H1 (cell line): ENCODE results near the gene HMGB4. TPM values are rescaled to one million over a fixed set of nuclear protein-coding genes. Genes with fewer than 3 reads are reported as not detected.

Source experiments
- CTCF ChIA-PET: fragments of 300-600 bp; sonication (Branson Sonifier 250); formaldehyde crosslinking; loops from one replicate; lab custom pipeline; 2021; ENCODE audit not compliant: partially characterized antibody; lab: Charles Lee
- POLR2A ChIA-PET: fragments of 300-600 bp; sonication (Branson Sonifier 250); formaldehyde crosslinking; loops from one replicate; lab custom pipeline; 2021; ENCODE audit warnings: inconsistent platforms; ENCODE audit not compliant: partially characterized antibody; lab: Charles Lee
- DNase-seq, 2 experiments: peaks; one replicate each; pipeline versions ENCODE4 v3.0.0 to v3.0.0-alpha.2; 2010 to 2022; ENCODE audit warnings: low spot score in 2 of 2, low read depth in 1 of 2, mixed read lengths in 1 of 2
- FAIRE-seq: peaks from 2 replicates; lab custom pipeline; 2011; peaks lifted over from hg19 to GRCh38; lab: Jason Lieb, UNC
- H2AFZ ChIP-seq: 2 replicates; pipeline ENCODE4 v1.8.1; 2012; ENCODE audit warnings: low read length, inconsistent platforms
- H2AK5ac ChIP-seq: 2 replicates; pipeline ENCODE4 v1.6.1; 2013; ENCODE audit warnings: low read depth, low read length
- H2BK120ac ChIP-seq: replicated peaks from 2 replicates; pipeline ENCODE3; 2013; ENCODE audit warnings: low read depth, low read length, inconsistent platforms
- H2BK12ac ChIP-seq: 2 replicates; pipeline ENCODE4 v1.6.1; 2013; ENCODE audit warnings: low read depth, low read length
- H2BK15ac ChIP-seq: 2 replicates; pipeline ENCODE4 v1.6.1; 2013; ENCODE audit warnings: low read length
- H2BK20ac ChIP-seq: 2 replicates; pipeline ENCODE4 v1.6.1; 2013; ENCODE audit warnings: low read length
- H2BK5ac ChIP-seq: 2 replicates; pipeline ENCODE4 v1.6.1; 2013; ENCODE audit warnings: low read depth, low read length
- H3K14ac ChIP-seq: 2 replicates; pipeline ENCODE4 v1.6.1; 2013; ENCODE audit warnings: inconsistent platforms; ENCODE audit not compliant: insufficient read length
- H3K18ac ChIP-seq: 2 replicates; pipeline ENCODE4 v1.6.1; 2013; ENCODE audit warnings: low read length; ENCODE audit errors: extremely low read depth
- H3K23ac ChIP-seq: 2 replicates; pipeline ENCODE4 v1.6.1; 2013; ENCODE audit warnings: inconsistent platforms; ENCODE audit not compliant: insufficient read length
- H3K23me2 ChIP-seq: 2 replicates; pipeline ENCODE4 v1.6.1; 2013; ENCODE audit warnings: low read depth, low read length
- H3K27ac ChIP-seq: 2 replicates; pipeline ENCODE4 v1.6.1; 2011; ENCODE audit warnings: low read depth, low read length, inconsistent platforms
- H3K27me3 ChIP-seq, 4 experiments: replicated peaks in 1 of 4; 1 replicate in 1 of 4; 2 replicates in 3 of 4; pipeline versions ENCODE4 v1.6.1 to v1.8.1; 2011 to 2013; ENCODE audit warnings: low read length in 3 of 4, mild to moderate bottlenecking in 3 of 4, inconsistent platforms in 2 of 4, mixed read lengths in 2 of 4, moderate library complexity in 1 of 4; ENCODE audit not compliant: control insufficient read depth in 3 of 4, insufficient read depth in 3 of 4; ENCODE audit errors: extremely low read depth in 1 of 4
- H3K36me3 ChIP-seq, 4 experiments: 2 replicates each; pipeline versions ENCODE4 v1.6.1 to v1.8.1; 2011 to 2013; ENCODE audit warnings: mild to moderate bottlenecking in 4 of 4, low read length in 3 of 4, moderate library complexity in 2 of 4, control low read depth in 1 of 4, inconsistent platforms in 1 of 4; ENCODE audit not compliant: insufficient read depth in 4 of 4, control insufficient read depth in 2 of 4
- H3K4ac ChIP-seq: replicated peaks from 2 replicates; pipeline ENCODE3; 2013; ENCODE audit warnings: low read length, low read depth, mixed read lengths, inconsistent platforms; ENCODE audit not compliant: insufficient read length
- H3K4me1 ChIP-seq, 4 experiments: replicated peaks in 1 of 4; 1 replicate in 1 of 4; 2 replicates in 3 of 4; pipeline versions ENCODE4 v1.6.1 to v1.8.1; 2011 to 2013; ENCODE audit warnings: low read length in 3 of 4, inconsistent platforms in 2 of 4, mixed read lengths in 1 of 4; ENCODE audit not compliant: insufficient read depth in 4 of 4, control insufficient read depth in 3 of 4
- H3K4me2 ChIP-seq, 2 experiments: 2 replicates each; pipeline versions ENCODE4 v1.6.1 to v1.8.1; 2011 to 2013; ENCODE audit warnings: low read depth in 2 of 2, low read length in 2 of 2, control low read depth in 1 of 2, inconsistent platforms in 1 of 2, mild to moderate bottlenecking in 1 of 2; ENCODE audit not compliant: insufficient read depth in 1 of 2
- H3K4me3 ChIP-seq, 4 experiments: fragments of 200-600, 300-600 bp in 1 of 4; sonication (generic), shearing (Covaris generic), sonication (Bioruptor Twin) in 1 of 4; 2 replicates each; pipeline versions ENCODE4 v1.5.1 to v1.8.1; 2011 to 2016; ENCODE audit warnings: low read length in 4 of 4, low read depth in 3 of 4, control low read depth in 2 of 4, inconsistent platforms in 2 of 4, mild to moderate bottlenecking in 2 of 4, mixed read lengths in 1 of 4, moderate library complexity in 1 of 4; ENCODE audit not compliant: insufficient read depth in 2 of 4; ENCODE audit errors: extremely low read depth in 1 of 4
- H3K56ac ChIP-seq: replicated peaks from 2 replicates; pipeline ENCODE3; 2013; ENCODE audit warnings: low read depth, mild to moderate bottlenecking, mixed read lengths, low read length, inconsistent platforms; ENCODE audit not compliant: insufficient read length
- H3K79me1 ChIP-seq: 2 replicates; pipeline ENCODE4 v1.6.1; 2013; ENCODE audit warnings: low read depth, low read length, control low read depth
- H3K79me2 ChIP-seq, 2 experiments: 2 replicates each; pipeline versions ENCODE4 v1.6.1 to v1.8.1; 2012 to 2013; ENCODE audit warnings: low read length in 2 of 2, mild to moderate bottlenecking in 2 of 2, inconsistent platforms in 1 of 2; ENCODE audit not compliant: insufficient read depth in 2 of 2, control insufficient read depth in 1 of 2
- H3K9ac ChIP-seq, 4 experiments: replicated peaks in 1 of 4; 1 replicate in 1 of 4; 2 replicates in 3 of 4; pipeline versions ENCODE4 v1.6.1 to v1.8.1; 2011 to 2013; ENCODE audit warnings: low read depth in 3 of 4, low read length in 3 of 4, control low read depth in 2 of 4, mild to moderate bottlenecking in 2 of 4, moderate library complexity in 2 of 4, inconsistent platforms in 1 of 4; ENCODE audit errors: extremely low read depth in 1 of 4
- H3K9me3 ChIP-seq, 2 experiments: 2 replicates each; pipeline versions ENCODE4 v1.6.1 to v1.8.1; 2012 to 2013; ENCODE audit warnings: mild to moderate bottlenecking in 2 of 2, moderate library complexity in 2 of 2, control low read depth in 1 of 2, inconsistent platforms in 1 of 2, low read depth in 1 of 2, low read length in 1 of 2, mixed read lengths in 1 of 2; ENCODE audit not compliant: insufficient read depth in 2 of 2
- H4K20me1 ChIP-seq, 2 experiments: replicated peaks in 1 of 2; 2 replicates each; pipeline versions ENCODE3 to v1.8.1; 2011 to 2013; ENCODE audit warnings: inconsistent platforms in 2 of 2, low read length in 2 of 2, mild to moderate bottlenecking in 1 of 2; ENCODE audit not compliant: insufficient read depth in 2 of 2, control insufficient read depth in 1 of 2
- H4K5ac ChIP-seq: 2 replicates; pipeline ENCODE4 v1.6.1; 2013; ENCODE audit warnings: low read length, low read depth, mixed read lengths, inconsistent platforms; ENCODE audit not compliant: insufficient read length
- H4K8ac ChIP-seq: 2 replicates; pipeline ENCODE4 v1.8.0; 2013; ENCODE audit warnings: mild to moderate bottlenecking, moderate library complexity, low read length, inconsistent platforms; ENCODE audit not compliant: insufficient read depth; ENCODE audit errors: extremely low read depth
- H4K91ac ChIP-seq: replicated peaks from 2 replicates; pipeline ENCODE3; 2013; ENCODE audit warnings: low read length, mixed read lengths, inconsistent platforms; ENCODE audit not compliant: insufficient read length
- CHD1 ChIP-seq: IDR thresholded peaks from 2 replicates; pipeline ENCODE4 v1.6.1; 2012; ENCODE audit warnings: low read depth, low read length, improper control_type of control experiment
- EGR1 ChIP-seq: IDR thresholded peaks from 2 replicates; pipeline ENCODE4 v1.6.1; 2011; ENCODE audit warnings: low read depth, low read length, borderline replicate concordance
- FOSL1 ChIP-seq: IDR thresholded peaks from 2 replicates; pipeline ENCODE4 v1.6.1; 2011; ENCODE audit warnings: mild to moderate bottlenecking, low read depth, low read length, moderate library complexity; ENCODE audit not compliant: insufficient read depth
- JUN ChIP-seq: IDR thresholded peaks from 2 replicates; pipeline ENCODE4 v1.6.1; 2011; ENCODE audit warnings: low read depth, mild to moderate bottlenecking, improper control_type of control experiment, low read length
- JUND ChIP-seq: IDR thresholded peaks from 2 replicates; pipeline ENCODE4 v1.6.1; 2011; ENCODE audit warnings: mild to moderate bottlenecking, improper control_type of control experiment, low read length
- MAFK ChIP-seq: IDR thresholded peaks from 2 replicates; pipeline ENCODE4 v1.6.1; 2012; ENCODE audit warnings: low read depth, mild to moderate bottlenecking, improper control_type of control experiment, low read length
- PHF8 ChIP-seq: fragments of 200-600 bp; sonication (generic); conservative IDR thresholded peaks from 2 replicates; pipeline ENCODE4 v1.7.1; 2012; ENCODE audit warnings: low read depth, mild to moderate bottlenecking, inconsistent platforms, low read length, moderate library complexity
- POLR2A ChIP-seq, 2 experiments: IDR thresholded peaks; 1 replicate in 1 of 2; 2 replicates in 1 of 2; pipeline ENCODE4 v1.6.1; 2011; ENCODE audit warnings: low read depth in 2 of 2, low read length in 2 of 2, mild to moderate bottlenecking in 2 of 2; ENCODE audit errors: control extremely low read depth in 1 of 2
- RAD21 ChIP-seq, 2 experiments: IDR thresholded peaks in 1 of 2; conservative IDR thresholded peaks in 1 of 2; 2 replicates each; pipeline ENCODE4 v1.6.1; 2011; ENCODE audit warnings: low read depth in 2 of 2, low read length in 2 of 2, improper control_type of control experiment in 1 of 2, inconsistent platforms in 1 of 2, mild to moderate bottlenecking in 1 of 2, moderate library complexity in 1 of 2
- SIRT6 ChIP-seq: IDR thresholded peaks from one replicate; pipeline ENCODE4 v1.7.1; 2012; ENCODE audit warnings: low read length, inconsistent platforms
- TAF7 ChIP-seq: optimal IDR thresholded peaks from 2 replicates; pipeline ENCODE3; 2011; ENCODE audit warnings: low read depth, mild to moderate bottlenecking, inconsistent platforms, low read length, moderate library complexity, borderline replicate concordance
- WGBS, 2 experiments: shearing (Covaris generic) in 1 of 2; methylation state at CpG; one replicate each; pipeline versions ENCODE4 v1.1.6 to v1.1.7; 2013 to 2015; ENCODE audit warnings: low lambda C conversion rate in 2 of 2, mixed read lengths in 2 of 2, inconsistent platforms in 1 of 2, low coverage in 1 of 2, missing lambda C conversion rate in 1 of 2; ENCODE audit not compliant: insufficient replicate concordance in 2 of 2, insufficient coverage in 1 of 2, insufficient read length in 1 of 2; ENCODE audit errors: extremely low coverage in 1 of 2, missing lambda C conversion rate in 1 of 2; 5-methylcytosine and 5-hydroxymethylcytosine counted together
- polyA plus RNA-seq, 7 experiments: library from polyadenylated mRNA; depleted of rRNA in 3 of 7; stranded (reverse) in 5 of 7; unstranded in 2 of 7; fragments of >200 nt in 5 of 7; fragments of 200-250 nt in 2 of 7; gene quantifications; 1 replicate in 5 of 7; 2 replicates in 1 of 7; 4 replicates in 1 of 7; pipeline versions ENCODE4 v1.2.1 to v1.2.3, GENCODE V29; 2011 to 2013; ENCODE audit warnings: missing spikeins in 2 of 7, mixed read lengths in 2 of 7
- total RNA-seq: library from RNA; stranded (reverse); fragmentation: NEBNext Ultra II Directional; extraction: Animal tissue kit (Norgen Biotek cat#: 25700); gene quantifications from 2 replicates; pipeline ENCODE4 v1.2.1, GENCODE V29; 2021

Gene HMGB4
- total and polyA plus RNA-seq, 2 of the 8 experiments (the other 6 are each of a cell fraction or from before 2014, with no cell fraction given): not detected

- H3K23me2 ChIP-seq: no peaks in the 10 kb centered on the region
- H3K14ac ChIP-seq: no peak overlapping the region
- H3K79me1 ChIP-seq: no peaks in the 10 kb centered on the region; the same call in 1 of the 2 replicates
- no peak overlapping the region for H4K8ac ChIP-seq
- H4K20me1 ChIP-seq: no peaks in the 10 kb centered on the region
- CTCF ChIA-PET: interaction anchor here (1.1 kb wide), 1 partner anchor 270 kb away, joined by 3 read pairs; no protein-coding TSS in a partner anchor
- H3K27ac ChIP-seq: no peak overlapping the region
- POLR2A ChIA-PET: no interaction called here
- no peak overlapping the region for H4K5ac ChIP-seq
- no peaks in the 10 kb centered on the region for H3K9me3 ChIP-seq
- H2AK5ac ChIP-seq: no peak overlapping the region
- no peak overlapping the region for H3K18ac ChIP-seq
- no peak overlapping the region for H2BK12ac ChIP-seq
- H4K91ac ChIP-seq: no peak overlapping the region
- no peak overlapping the region for H3K4ac ChIP-seq
- H2BK20ac ChIP-seq: no peak overlapping the region
- no peak overlapping the region for H2BK5ac ChIP-seq
- H3K79me2 ChIP-seq: no peaks in the 10 kb centered on the region
- TF ChIP-seq POLR2A (IDR thresholded peaks at IDR 0.05; ENCODE audit: control extremely low read depth in 1 of 2, low read depth in 2 of 2, low read length in 2 of 2) (no peak), MAFK (no peak), PHF8 (no peak), EGR1 (no peak), CHD1 (no peak), SIRT6 (no peak), JUND (no peak), RAD21 (IDR thresholded peaks at IDR 0.05 in 1 of 2, conservative IDR thresholded peaks at IDR 0.05 in 1 of 2; ENCODE audit: low read depth in 2 of 2, low read length in 2 of 2) (no peak), FOSL1 (no peak), TAF7 (no peak), JUN (no peak)
- TF ChIP-seq, all 59 proteins: peak for 0
- 95% methylated on average over 2 of the region's 2 CpGs; no CpG with 5 or more reads in 1 of the 2 experiments for WGBS, 2 experiments
- Histone ChIP-seq H3K4me3 (no peak overlapping the region), H3K4me2 (no peak overlapping the region), H3K56ac (no peak overlapping the region), H3K4me1 (no peaks in the 10 kb centered on the region), H3K27me3 (no peaks in the 10 kb centered on the region), H3K23ac (no peak overlapping the region), H2BK120ac (no peak overlapping the region), H3K9ac (no peak overlapping the region), H3K36me3 (no peaks in the 10 kb centered on the region), H2AFZ (no peak overlapping the region), H2BK15ac (no peak overlapping the region)
- FAIRE-seq (no peak), DNase-seq (no peak)
These were observed 39.3 kb downstream of the HMGB4 start for GRCh38 chr1:33903210-33903589.
